Stimulated activated CD4-positive, alpha-beta T cell treated with anti-CD3 and anti-CD28 coated beads, Interleukin-2, amount 100 ng/mL, for 48 hours (primary cell): ENCODE data around the gene ANKEF1.
A peak's percentile ranks its signal among the peaks of the same experiment; 100 is the strongest.
"Not testable (repeated sequence)": the region's sequence is repeated elsewhere in the genome, so short reads cannot be mapped to it uniquely, and the experiment has no call there.

Source experiments
- DNase-seq, 2 donors: peaks; one replicate each; pipeline ENCODE4 v3.0.0-alpha.2; 2020

ANKEF1 gene

GRCh38 chr20:10034717-10035571 is at the start of gene ANKEF1:
Gene ANKEF1, plus strand, starts transcription at chr20:10034987. Its CDS starts 3,315 bp downstream, at chr20:10038302.
- DNase-seq, result peak; percentile 9 to 54

GRCh38 chr20:9985281-9985680 is 49.5 kb upstream of the ANKEF1 start:
- DNase-seq, result no peak

- DNase-seq, result no peak
Measured at GRCh38 chr20:9985773-9986172, 49.0 kb upstream of the ANKEF1 start.

GRCh38 chr20:9989066-9989724 is 45.6 kb upstream of the ANKEF1 start:
- DNase-seq, result no peak

GRCh38 chr20:9993137-9993536 is 41.6 kb upstream of the ANKEF1 start:
- no peak for DNase-seq

GRCh38 chr20:9994676-9995075 is 40.1 kb upstream of the ANKEF1 start:
- no peak for DNase-seq

- DNase-seq, result no peak
Measured at GRCh38 chr20:9995510-9996272, 39.1 kb upstream of the ANKEF1 start.

GRCh38 chr20:9996944-9997343 is 37.8 kb upstream of the ANKEF1 start:
- DNase-seq, result no peak

GRCh38 chr20:9999645-10000044 is 35.1 kb upstream of the ANKEF1 start:
- DNase-seq, result no peak

- DNase-seq, result no peak
Measured at GRCh38 chr20:10002866-10003265, 31.9 kb upstream of the ANKEF1 start.

- no peak for DNase-seq
Measured at GRCh38 chr20:10004900-10005299, 29.9 kb upstream of the ANKEF1 start.

- DNase-seq, result no peak
Measured at GRCh38 chr20:10005885-10006284, 28.9 kb upstream of the ANKEF1 start.

- DNase-seq, result no peak
Measured at GRCh38 chr20:10006447-10007090, 28.2 kb upstream of the ANKEF1 start.

GRCh38 chr20:10007158-10007557 is 27.6 kb upstream of the ANKEF1 start:
- no peak for DNase-seq

- DNase-seq, result no peak
Measured at GRCh38 chr20:10007747-10008146, 27.0 kb upstream of the ANKEF1 start.

- no peak for DNase-seq
Measured at GRCh38 chr20:10012464-10012863, 22.3 kb upstream of the ANKEF1 start.

- DNase-seq, result no peak
Measured at GRCh38 chr20:10014431-10014830, 20.4 kb upstream of the ANKEF1 start.

- DNase-seq, result no peak
Measured at GRCh38 chr20:10020937-10021336, 13.8 kb upstream of the ANKEF1 start.

GRCh38 chr20:10022625-10023024 is 12.2 kb upstream of the ANKEF1 start:
- no peak for DNase-seq

GRCh38 chr20:10023911-10024310 is 10.9 kb upstream of the ANKEF1 start:
- no peak for DNase-seq

GRCh38 chr20:10031451-10032215 is 3.2 kb upstream of the ANKEF1 start:
- not testable (repeated sequence) for DNase-seq

- DNase-seq, result not testable (repeated sequence)
Measured at GRCh38 chr20:10032269-10032668, 2.5 kb upstream of the ANKEF1 start.
